K562 (cell line): ENCODE measurements around the gene GIMAP1.

Source experiments
- BRD4 ChIP-seq: fragments of 200-600 bp; sonication (generic); IDR thresholded peaks from 2 replicates; pipeline ENCODE4 v1.6.1; 2017; ENCODE audit warnings: inconsistent platforms
- CTCF ChIP-seq, 3 experiments: IDR thresholded peaks in 2 of 3; conservative IDR thresholded peaks in 1 of 3; 2 replicates each; pipeline ENCODE4 v1.5.1; 2011 to 2012; ENCODE audit warnings: low read length in 3 of 3, mild to moderate bottlenecking in 3 of 3, control low read depth in 2 of 3, improper control_type of control experiment in 1 of 3, inconsistent platforms in 1 of 3, low read depth in 1 of 3, mixed read lengths in 1 of 3, moderate library complexity in 1 of 3; ENCODE audit not compliant: insufficient read depth in 2 of 3
- HMGXB4 ChIP-seq: sonication (generic); formaldehyde crosslinking; IDR thresholded peaks from 2 replicates; pipeline ENCODE4 v1.8.1; 2023; ENCODE audit warnings: mild to moderate bottlenecking, missing genetic modification reagents
- NR2F6 ChIP-seq: fragments of 450-650 bp; formaldehyde crosslinking; IDR thresholded peaks from 2 replicates; pipeline ENCODE4 v1.4.0; 2020; ENCODE audit warnings: mild to moderate bottlenecking
- SAFB2 ChIP-seq: fragments of 200-400 bp; formaldehyde crosslinking; IDR thresholded peaks from 2 replicates; pipeline ENCODE4 v1.6.1; 2018; ENCODE audit warnings: borderline replicate concordance, low read length, low read depth, moderate library complexity; ENCODE audit not compliant: severe bottlenecking
- TBL1XR1 ChIP-seq, 2 experiments: IDR thresholded peaks; 2 replicates each; pipeline ENCODE4 v1.6.1; 2012; ENCODE audit warnings: improper control_type of control experiment in 2 of 2, low read length in 2 of 2, mild to moderate bottlenecking in 1 of 2

- TF ChIP-seq CTCF (IDR thresholded peaks at IDR 0.05 in 2 of 3, conservative IDR thresholded peaks at IDR 0.05 in 1 of 3; ENCODE audit: insufficient read depth in 2 of 3, low read depth in 1 of 3, low read length in 3 of 3) (no peak), SAFB2 (no peak), BRD4 (no peak), NR2F6 (CRISPR knock-in tag) (no peak), TBL1XR1 (IDR thresholded peaks at IDR 0.05; ENCODE audit: low read length in 2 of 2) (no peak), HMGXB4 (CRISPR knock-in tag) (no peak)
These were observed 21.7 kb downstream of the GIMAP1 start for GRCh38 chr7:150738092-150738491.
